ENCODE measurements around the gene MORC3.
"Not testable (repeated sequence)": the region's sequence is repeated elsewhere in the genome, so short reads cannot be mapped to it uniquely, and the experiment has no call there.

The MORC3 gene, protein sequence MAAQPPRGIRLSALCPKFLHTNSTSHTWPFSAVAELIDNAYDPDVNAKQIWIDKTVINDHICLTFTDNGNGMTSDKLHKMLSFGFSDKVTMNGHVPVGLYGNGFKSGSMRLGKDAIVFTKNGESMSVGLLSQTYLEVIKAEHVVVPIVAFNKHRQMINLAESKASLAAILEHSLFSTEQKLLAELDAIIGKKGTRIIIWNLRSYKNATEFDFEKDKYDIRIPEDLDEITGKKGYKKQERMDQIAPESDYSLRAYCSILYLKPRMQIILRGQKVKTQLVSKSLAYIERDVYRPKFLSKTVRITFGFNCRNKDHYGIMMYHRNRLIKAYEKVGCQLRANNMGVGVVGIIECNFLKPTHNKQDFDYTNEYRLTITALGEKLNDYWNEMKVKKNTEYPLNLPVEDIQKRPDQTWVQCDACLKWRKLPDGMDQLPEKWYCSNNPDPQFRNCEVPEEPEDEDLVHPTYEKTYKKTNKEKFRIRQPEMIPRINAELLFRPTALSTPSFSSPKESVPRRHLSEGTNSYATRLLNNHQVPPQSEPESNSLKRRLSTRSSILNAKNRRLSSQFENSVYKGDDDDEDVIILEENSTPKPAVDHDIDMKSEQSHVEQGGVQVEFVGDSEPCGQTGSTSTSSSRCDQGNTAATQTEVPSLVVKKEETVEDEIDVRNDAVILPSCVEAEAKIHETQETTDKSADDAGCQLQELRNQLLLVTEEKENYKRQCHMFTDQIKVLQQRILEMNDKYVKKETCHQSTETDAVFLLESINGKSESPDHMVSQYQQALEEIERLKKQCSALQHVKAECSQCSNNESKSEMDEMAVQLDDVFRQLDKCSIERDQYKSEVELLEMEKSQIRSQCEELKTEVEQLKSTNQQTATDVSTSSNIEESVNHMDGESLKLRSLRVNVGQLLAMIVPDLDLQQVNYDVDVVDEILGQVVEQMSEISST

DNA sequence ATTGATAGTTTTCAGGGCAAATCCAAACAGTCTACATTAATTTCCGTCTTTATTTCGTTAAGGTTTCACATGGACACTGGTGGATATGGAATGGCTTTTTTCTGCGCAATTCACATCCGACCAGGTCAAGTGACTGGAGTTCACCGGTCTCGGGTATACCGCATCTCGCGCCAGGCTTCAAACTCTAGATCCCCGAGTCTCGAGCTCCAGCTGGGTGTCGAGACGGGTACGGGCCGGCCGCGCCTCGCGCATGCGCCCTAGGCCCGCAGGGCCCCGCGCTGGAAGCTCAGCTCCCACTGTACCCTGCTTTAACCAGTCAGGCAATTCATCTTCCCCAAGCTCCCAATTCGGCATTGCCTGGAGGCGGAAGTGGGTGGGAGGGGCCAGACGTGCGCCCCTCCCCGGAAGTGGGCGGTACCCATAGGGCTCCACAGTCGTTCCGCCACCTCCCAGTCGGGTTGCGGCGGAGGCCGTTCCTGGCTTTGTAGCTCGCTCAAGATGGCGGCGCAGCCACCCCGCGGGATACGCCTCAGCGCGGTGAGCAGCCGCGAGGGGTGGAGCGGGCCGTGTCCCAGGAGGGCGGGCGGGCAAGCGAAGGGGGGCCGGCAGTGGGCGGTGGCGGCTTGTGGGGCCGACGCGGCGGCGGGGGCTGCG, at the start of gene MORC3:
MORC3 (plus strand) TSS at position 431 of the 654 bp plus-strand sequence; CDS start at position 499, 68 bp downstream.
- DNase-seq (ENCODE audit: low read depth in 1 of 2, low spot score in 1 of 2) = peak; percentile 98

DNA sequence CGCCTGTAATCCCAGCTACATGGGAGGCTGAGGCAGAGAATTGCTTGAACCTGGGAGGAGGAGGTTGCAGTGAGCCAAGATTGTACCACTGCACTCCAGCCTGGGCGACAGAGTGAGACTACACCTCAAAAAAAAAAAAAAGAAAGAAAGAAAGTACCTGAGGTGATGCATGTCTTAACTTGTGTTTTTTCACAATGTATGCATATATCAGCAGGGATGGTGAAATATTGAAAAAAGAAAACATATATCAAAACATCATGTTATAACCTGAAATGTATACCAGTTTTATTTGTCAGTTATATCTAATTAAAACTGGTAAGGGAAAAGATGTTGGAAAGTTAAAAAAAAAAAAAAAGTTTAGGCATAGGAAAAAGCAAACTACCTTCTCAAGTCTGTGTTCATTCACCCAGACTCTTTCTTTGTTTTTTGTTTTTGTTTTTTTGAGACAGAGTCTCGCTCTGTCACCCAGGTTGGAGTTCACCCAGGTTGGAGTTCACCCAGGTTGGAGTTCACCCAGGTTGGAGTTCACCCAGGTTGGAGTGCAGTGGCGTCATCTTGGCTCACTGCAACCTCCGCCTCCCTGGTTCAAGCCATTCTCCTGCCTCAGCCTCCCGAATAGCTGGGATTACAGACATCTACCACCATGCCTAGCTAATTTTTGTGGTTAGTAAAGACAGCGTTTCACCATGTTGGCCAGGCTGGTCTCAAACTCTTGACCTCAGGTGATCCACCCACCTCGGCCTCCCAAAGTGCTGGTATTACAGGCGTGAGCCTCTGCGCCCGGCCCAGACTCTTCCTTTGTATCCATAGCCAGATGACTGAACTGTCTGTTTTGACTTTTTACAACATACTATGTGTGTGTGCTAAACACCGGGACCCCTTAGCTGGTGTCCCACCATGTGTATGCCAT, 49.0 kb upstream of the MORC3 start:
- not testable (repeated sequence) for DNase-seq (ENCODE audit: low read depth in 1 of 2, low spot score in 1 of 2)

DNA sequence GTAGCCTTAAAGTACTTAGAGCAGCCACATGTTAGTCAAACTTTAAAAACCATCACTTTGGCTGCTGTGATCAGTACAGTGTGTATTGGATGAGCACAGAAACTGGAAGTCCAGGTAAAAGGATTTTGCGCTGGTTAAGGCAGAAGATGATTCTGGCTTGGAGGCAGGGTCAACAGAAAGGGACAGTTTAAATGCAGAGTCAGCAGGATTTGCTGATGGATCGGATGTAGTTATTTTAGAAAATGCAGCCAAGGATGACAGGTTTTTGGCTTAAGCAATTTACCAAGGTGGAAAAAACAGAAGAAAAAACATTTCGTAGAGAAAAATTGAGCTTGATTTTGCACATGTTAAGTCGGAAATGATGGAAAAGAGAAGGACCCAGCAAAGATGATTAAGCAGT, 45.9 kb upstream of the MORC3 start:
- no peak for DNase-seq (ENCODE audit: low read depth in 1 of 2, low spot score in 1 of 2)

DNA sequence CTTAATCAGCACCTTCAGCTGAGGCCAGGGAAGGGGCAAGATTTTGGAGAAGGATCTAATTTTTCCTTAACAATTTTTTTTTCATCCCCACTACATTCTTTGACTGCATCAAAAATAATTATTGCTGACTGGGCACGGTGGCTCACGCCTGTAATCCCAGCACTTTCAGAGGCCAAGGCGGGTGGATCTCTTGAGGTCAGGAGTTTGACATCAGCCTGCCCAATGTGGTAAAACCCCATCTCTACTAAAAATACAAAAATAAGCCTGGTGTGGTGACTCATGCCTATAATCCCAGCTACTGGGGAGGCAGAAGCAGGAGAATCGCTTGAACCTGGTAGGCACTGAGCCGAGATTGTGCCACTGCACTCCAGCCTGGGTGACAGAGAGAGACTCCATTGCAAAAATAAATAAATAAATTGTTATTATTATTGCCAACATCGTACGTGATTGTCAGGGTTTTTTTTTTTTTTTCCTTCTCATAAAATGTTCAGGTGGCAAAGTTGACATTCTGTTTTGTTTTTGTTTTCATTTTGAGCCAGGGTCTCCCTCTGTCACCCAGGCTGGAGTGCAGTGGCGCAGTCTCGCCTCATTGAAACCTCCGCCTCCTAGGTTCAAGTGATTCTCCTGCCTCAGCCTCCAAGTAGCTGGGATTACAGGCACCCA, 37.3 kb upstream of the MORC3 start:
- DNase-seq (ENCODE audit: low read depth in 1 of 2, low spot score in 1 of 2) = no peak

DNA sequence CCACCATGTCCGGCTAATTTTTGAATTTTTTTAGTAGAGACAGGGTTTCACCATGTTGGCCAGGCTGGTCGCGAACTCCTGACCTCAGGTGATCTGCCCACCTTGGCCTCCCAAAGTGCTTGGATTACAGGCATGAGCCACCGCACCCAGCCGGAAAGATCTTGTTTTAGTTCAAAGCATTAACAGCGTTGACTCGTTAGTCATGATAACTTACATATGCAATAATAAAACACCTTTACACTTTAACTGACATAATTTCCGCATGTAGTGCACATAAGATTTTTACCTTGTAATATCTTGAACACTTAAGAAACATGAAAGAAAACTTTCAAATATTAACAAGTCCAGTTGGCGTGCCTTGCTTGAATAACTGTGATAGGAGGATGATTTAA, 36.8 kb upstream of the MORC3 start:
- not testable (repeated sequence) for DNase-seq (ENCODE audit: low read depth in 1 of 2, low spot score in 1 of 2)

DNA sequence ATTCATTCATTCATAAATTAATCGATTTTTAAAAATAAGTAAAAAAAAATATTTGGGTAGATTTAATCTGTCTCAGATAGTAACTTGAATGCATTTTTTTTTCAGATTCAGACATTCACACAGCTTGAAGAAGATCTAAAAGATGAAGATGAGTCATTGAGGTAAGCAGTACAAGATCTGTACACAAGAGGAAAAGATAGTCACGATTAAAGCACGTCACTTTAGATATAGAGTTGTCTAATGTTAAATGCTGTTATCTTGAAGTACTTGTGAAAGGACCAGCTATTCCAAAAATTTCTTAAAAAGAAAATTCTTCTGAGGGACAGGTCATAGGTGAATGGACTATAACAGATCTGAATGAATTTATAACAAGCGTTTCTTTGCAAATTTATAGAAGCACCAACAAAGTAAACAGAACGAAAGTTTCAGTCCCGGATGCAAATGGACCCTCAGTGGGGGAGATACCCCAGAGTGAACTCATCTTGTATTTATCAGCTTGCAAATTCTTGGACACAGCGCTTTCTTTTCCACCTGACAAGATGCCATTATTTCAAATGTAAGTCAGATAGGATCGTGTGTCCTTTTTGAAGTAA, 31.2 kb upstream of the MORC3 start:
- no peak for DNase-seq (ENCODE audit: low read depth in 1 of 2, low spot score in 1 of 2)

DNA sequence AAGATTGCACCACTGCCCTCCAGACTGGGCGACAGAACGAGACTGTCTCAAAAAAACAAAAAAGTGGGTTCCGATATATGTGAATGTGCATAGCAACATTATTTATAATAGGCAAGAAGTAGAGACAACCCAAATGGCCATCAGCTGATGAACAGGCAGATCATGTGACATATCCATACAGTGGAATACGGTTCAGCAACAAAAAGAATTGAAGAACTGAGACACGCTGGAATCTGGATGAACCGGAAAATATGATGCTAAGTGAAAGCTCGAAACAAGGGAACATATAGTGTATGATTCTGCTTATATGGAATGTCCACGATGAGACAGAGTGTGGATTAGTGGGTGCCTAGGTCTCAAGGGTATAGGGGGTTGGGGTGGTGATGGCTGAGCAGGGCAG, 28.5 kb upstream of the MORC3 start:
- no peak for DNase-seq (ENCODE audit: low read depth in 1 of 2, low spot score in 1 of 2)

DNA sequence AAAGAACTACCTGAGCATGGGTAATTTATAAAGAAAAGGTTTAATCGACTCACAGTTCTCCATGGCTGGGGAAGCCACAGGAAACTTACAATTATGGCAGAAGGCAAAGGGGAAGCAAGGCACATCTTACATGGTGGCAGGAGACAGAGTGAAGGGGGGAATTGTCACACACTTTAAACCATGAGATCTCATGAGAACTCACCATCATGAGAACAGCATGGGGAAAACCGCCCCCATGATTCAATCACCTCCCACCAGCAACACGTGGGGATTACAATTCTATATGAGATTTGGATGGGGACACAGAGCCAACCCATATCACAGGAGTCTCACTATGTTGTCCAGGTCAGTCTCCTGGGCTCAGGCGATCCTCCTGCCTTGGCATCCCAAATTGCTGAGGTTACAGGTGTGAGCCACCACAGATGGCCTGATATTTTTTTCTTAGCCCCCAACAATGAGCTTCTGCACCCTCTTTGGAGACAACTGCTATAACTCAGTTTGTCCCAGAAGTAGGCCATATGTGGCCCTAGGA, 22.5 kb upstream of the MORC3 start:
- no peak for DNase-seq (ENCODE audit: low read depth in 1 of 2, low spot score in 1 of 2)

DNA sequence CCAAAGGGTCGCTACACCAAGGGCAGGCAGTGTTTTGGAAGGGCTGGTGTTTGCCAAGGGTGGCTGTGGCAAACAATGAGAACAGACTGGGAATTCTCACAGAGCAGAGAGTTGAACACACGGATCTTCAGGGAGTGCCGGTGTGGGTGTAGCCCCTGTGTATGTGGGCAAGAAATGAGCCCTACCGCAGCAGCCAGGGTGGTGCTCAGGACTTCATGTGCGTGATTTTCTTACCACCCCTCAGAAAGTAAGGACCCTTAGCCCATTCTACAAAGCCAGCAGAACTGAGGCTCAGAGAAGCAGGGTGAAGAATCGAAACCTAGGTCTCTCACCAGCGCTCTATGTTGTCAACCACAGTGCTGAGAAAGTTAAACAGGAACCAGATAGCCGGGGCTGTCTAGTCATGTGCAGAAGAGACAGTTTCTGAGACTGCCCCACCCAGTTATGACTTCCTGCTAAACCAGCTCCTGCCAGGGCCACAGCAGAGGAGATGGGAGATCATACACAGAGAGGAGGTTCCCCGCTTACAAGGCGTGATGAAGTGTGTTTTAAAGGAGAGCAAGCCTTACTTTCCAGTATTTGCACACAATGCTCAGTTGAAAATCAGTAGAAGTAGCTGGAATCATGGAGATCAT, 21.9 kb upstream of the MORC3 start:
- DNase-seq (ENCODE audit: low read depth in 1 of 2, low spot score in 1 of 2) = peak in 1 of 2 donors; percentile 66

DNA sequence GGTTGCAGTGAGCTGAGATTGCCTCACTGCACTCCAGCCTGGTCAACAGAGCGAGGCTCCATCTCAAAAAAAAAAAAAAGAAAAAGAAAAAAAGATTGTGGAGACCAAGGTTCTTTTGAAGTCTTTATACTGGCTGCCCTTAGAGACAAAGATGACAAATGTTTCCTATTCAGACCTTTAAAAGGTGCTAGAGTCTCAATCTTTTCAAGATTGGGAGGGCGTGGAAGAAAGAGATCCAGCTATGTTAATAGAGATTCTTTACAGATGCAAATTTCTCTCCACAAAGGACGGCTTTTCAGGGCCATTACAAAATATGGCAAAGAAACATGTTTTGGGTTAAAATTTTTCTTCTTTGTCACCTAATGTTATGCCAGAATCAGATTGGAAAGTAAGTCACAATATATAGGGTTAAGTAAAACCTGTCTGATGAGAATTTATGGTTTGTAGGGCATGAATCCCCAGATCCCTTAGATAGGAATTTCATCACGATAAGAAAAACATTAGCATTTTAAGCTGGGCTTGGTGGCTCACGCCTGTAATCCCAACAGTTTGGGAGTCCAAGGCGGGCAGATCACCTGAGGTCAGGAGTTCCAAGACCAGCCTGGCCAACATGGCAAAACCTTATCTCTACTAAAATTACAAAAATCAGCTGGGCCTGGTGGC, 13.0 kb upstream of the MORC3 start:
- no peak for DNase-seq (ENCODE audit: low read depth in 1 of 2, low spot score in 1 of 2)

DNA sequence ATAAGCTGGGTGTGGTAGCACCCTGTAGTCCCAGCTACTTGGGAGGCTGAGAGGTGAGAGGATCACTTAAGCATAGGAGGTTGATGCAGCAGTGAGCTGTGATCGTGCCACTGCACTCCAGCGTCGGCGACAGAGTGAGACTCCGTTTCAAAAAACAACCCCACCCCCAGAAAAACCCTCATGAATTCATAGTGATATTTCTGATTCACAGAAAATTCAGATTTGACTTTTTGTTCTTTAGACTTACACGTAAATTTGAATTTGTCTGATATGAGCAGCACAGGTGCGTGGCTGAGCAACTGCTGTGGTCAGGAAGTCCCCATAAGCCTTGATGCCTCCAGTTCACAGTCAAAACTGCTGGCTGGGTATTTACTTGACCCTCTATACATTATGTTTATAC, 10.0 kb upstream of the MORC3 start:
- DNase-seq (ENCODE audit: low read depth in 1 of 2, low spot score in 1 of 2) = peak in 1 of 2 donors; percentile 43

DNA sequence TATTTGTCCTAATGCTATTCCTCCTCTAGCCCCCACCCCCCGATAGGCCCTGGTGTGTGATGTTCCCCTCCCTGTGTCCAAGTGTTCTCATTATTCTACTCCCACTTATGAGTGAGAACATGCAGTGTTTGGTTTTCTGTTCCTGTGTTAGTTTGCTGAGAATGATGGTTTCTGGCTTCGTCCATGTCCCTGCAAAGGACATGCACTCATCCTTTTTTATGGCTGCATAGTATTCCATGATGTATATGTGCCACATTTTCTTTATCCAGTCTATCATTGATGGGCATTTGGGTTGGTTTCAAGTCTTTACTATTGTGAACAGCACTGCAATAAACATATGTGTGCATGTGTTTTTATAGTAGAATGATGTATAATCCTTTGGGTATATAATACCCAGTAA, 6.6 kb upstream of the MORC3 start:
- not testable (repeated sequence) for DNase-seq (ENCODE audit: low read depth in 1 of 2, low spot score in 1 of 2)

DNA sequence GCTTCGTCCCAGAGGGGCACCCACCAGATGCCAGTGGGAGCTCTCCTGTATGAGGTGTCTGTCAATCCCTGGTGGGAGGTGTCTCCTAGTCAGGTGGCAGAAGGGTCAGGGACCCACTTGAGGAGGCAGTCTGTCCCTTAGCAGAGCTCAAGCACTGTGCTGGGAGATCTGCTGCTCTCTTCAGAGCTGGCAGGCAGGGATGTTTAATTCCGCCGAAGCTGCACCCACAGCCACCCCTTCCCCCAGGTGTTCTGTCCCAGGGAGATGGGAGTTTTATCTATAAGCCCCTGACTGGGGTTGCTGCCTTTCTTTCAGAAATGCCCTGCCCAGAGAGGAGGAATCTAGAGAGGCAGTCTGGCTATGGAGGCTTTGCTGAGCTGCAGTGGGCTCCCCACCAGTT, 4.0 kb upstream of the MORC3 start:
- DNase-seq (ENCODE audit: low read depth in 1 of 2, low spot score in 1 of 2) = not testable (repeated sequence)

DNA sequence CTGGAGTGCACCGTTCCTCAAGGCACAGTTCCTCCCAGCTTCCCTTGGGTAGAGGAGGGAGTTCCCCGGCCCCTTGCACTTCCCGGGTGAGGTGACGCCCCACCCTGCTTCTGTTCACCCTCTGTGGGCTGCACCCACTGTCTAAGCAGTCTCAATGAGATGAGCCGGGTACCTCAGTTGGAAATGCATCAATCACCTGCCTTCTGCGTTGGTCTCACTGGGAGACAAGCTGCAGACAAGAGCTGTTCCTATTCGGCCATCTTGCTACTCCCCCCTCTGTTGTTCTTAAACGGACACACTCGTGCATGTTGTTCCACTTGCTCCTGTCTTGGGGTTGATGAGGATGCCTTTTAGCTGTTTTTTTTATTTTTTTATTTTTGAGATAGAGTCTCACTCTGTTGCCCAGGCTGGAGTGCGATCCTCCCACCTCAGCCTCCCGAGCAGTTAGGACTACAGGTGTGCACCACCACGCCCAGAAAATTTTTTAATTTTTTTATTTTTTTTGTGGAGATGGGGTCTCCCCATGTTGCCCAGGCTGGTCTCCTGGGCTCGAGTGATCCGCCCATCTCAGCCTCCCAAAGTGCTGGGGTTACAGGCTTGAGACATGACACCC, 3.0 kb upstream of the MORC3 start:
- DNase-seq (ENCODE audit: low read depth in 1 of 2, low spot score in 1 of 2) = no peak

DNA sequence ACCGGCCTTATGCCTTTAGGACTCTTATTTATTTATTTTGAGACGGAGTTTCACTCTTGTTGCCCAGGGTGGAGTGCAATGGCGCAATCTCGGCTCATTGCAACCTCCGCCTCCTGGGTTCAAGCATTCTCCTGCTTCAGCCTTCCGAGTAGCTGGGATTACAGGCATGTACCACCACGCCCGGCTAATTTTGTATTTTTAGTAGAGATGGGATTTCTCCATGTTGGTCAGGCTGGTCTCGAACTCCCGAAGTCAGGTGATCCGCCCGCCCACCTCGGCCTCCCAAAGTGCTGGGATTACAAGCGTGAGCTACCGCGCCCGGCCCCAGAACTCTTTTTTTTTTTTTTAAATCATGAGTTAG, 611 bp upstream of the MORC3 start:
- not testable (repeated sequence) for DNase-seq (ENCODE audit: low read depth in 1 of 2, low spot score in 1 of 2)

DNA sequence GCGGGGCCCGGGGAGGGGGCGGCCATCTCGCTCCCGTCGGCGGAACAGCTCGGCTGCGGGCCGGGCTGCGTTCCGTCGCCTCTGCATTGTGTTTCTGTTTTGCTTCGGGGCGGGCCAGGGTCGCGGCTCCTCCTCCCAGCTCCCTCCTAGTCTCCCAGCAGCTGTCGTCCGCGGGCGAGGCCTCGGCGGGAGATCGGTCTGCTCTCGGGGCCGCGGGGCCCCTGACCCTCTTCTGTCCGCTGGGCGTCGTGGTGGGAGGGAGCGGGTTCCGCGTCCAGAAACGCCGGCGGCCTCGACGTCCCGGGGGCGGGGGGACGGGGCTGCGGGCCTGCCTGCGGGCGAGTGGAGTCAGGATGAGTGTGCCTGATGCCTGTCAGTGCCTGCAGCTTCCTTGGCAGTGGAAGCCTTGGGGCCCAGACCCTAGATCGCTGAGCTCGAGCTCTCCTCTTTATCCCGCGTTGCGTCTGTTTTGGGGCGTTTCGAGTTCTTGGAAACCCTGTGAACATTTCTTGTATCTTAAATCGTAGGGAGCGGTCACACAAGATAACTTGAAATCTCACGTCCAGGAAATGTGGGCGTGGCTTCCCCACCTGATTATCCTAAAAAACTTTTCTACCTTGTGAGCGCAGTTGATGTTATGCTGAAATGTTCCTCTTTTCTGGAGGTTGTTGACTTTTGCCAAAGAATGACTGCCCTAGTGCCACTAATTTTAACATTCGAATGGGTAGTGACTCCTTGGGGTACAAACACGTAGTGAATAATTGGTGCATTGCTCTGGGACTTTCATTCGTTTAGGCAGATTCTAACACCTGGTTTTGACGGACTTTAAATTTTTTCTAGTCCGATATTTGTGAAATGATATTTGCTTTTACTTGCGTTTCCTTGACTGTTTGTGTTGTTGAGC, 676 bp downstream of the MORC3 start:
- no peak for DNase-seq (ENCODE audit: low read depth in 1 of 2, low spot score in 1 of 2)

All from activated CD4-positive, alpha-beta T cell treated with anti-CD3 and anti-CD28 coated beads, Interleukin-2, amount 50 U/mL, for 24 hours (primary cell).